Endothelial cell of umbilical vein (primary cell): Measurements from ENCODE around the gene PLEKHA6. TPM values are rescaled to one million over a fixed set of nuclear protein-coding genes. Genes with fewer than 3 reads are reported as not detected.
"Not testable (repeated sequence)": the region's sequence is repeated elsewhere in the genome, so short reads cannot be mapped to it uniquely, and the experiment has no call there.

ENCODE experiments used
- BruUV-seq: library from RNA; stranded (reverse); fragments of 400-500 nt; replicated peaks from 2 replicates; lab custom pipeline; 2021; lab: Mats Ljungman, UMichigan
- CTCF ChIA-PET: fragments of 300-600, 350-600 bp; sonication (Branson Sonifier 250); formaldehyde crosslinking; loops from one replicate; lab custom pipeline; 2021; ENCODE audit warnings: antibody characterized with exemption, inconsistent platforms; lab: Charles Lee
- POLR2A ChIA-PET: fragments of 300-600, 350-600 bp; sonication (Branson Sonifier 250); formaldehyde crosslinking; loops from one replicate; lab custom pipeline; 2021; ENCODE audit warnings: antibody characterized with exemption, inconsistent platforms; lab: Charles Lee
- DNase-seq: peaks from one replicate; pipeline ENCODE4 v3.0.0-alpha.2; 2011; ENCODE audit warnings: low read depth, low spot score
- FAIRE-seq: peaks from 2 replicates; lab custom pipeline; 2011; peaks lifted over from hg19 to GRCh38; lab: Jason Lieb, UNC
- H2AFZ ChIP-seq: 2 replicates; pipeline ENCODE4 v1.6.0; 2012; ENCODE audit warnings: low read depth, low read length, control low read depth, inconsistent platforms
- H3K27ac ChIP-seq: 2 replicates; pipeline ENCODE4 v1.5.1; 2011; ENCODE audit warnings: low read depth, mild to moderate bottlenecking, control low read depth, low read length, moderate library complexity; ENCODE audit not compliant: insufficient read depth
- H3K27me3 ChIP-seq, 2 experiments: 2 replicates each; pipeline versions ENCODE4 v1.6.0 to v1.6.1; 2011; ENCODE audit warnings: low read length in 2 of 2, mixed read lengths in 1 of 2; ENCODE audit not compliant: control insufficient read depth in 2 of 2, insufficient read depth in 2 of 2
- H3K36me3 ChIP-seq, 2 experiments: 2 replicates in 1 of 2; 3 replicates in 1 of 2; pipeline ENCODE4 v1.5.1; 2011; ENCODE audit warnings: low read length in 2 of 2, mild to moderate bottlenecking in 1 of 2, moderate library complexity in 1 of 2; ENCODE audit not compliant: control insufficient read depth in 2 of 2, insufficient read depth in 2 of 2; ENCODE audit errors: extremely low read depth in 1 of 2
- H3K4me1 ChIP-seq: 3 replicates; pipeline ENCODE4 v1.5.1; 2011; ENCODE audit warnings: mild to moderate bottlenecking, low read length; ENCODE audit not compliant: control insufficient read depth, insufficient read depth; ENCODE audit errors: extremely low read depth
- H3K4me2 ChIP-seq: 2 replicates; pipeline ENCODE4 v1.6.1; 2011; ENCODE audit warnings: low read length, control low read depth, mixed read lengths; ENCODE audit not compliant: insufficient read depth
- H3K4me3 ChIP-seq, 3 experiments: fragments of 200-600 bp in 1 of 3; sonication (generic), shearing (Covaris generic) in 1 of 3; replicated peaks in 1 of 3; 2 replicates each; pipeline ENCODE4 v1.5.1; 2011 to 2016; ENCODE audit warnings: control low read depth in 3 of 3, low read length in 3 of 3, mild to moderate bottlenecking in 2 of 3, inconsistent platforms in 1 of 3, low read depth in 1 of 3, moderate library complexity in 1 of 3; ENCODE audit not compliant: insufficient read depth in 1 of 3
- H3K79me2 ChIP-seq: 2 replicates; pipeline ENCODE4 v1.6.0; 2012; ENCODE audit warnings: low read length, inconsistent platforms; ENCODE audit not compliant: control insufficient read depth, insufficient read depth
- H3K9ac ChIP-seq: replicated peaks from 2 replicates; pipeline ENCODE3; 2011; ENCODE audit warnings: low read length, control low read depth; ENCODE audit not compliant: insufficient read depth; ENCODE audit errors: extremely low read depth
- H3K9me1 ChIP-seq: replicated peaks from 3 replicates; pipeline ENCODE4 v1.6.0; 2011; ENCODE audit warnings: mild to moderate bottlenecking, low read length; ENCODE audit not compliant: control insufficient read depth, insufficient read depth; ENCODE audit errors: extremely low read depth
- H3K9me3 ChIP-seq: replicated peaks from 2 replicates; pipeline ENCODE4 v1.5.1; 2012; ENCODE audit warnings: low read length, inconsistent platforms; ENCODE audit not compliant: control insufficient read depth, insufficient read depth
- H4K20me1 ChIP-seq: replicated peaks from 2 replicates; pipeline ENCODE3; 2011; ENCODE audit warnings: mild to moderate bottlenecking, low read length; ENCODE audit not compliant: control insufficient read depth, insufficient read depth; ENCODE audit errors: extremely low read depth
- CTCF ChIP-seq, 2 donors: IDR thresholded peaks; 1 replicate in 1 of 2; 2 replicates in 1 of 2; pipeline ENCODE4 v1.5.1; 2011; ENCODE audit warnings: low read length in 2 of 2, mild to moderate bottlenecking in 2 of 2, moderate library complexity in 2 of 2, control low read depth in 1 of 2, inconsistent platforms in 1 of 2, low read depth in 1 of 2; ENCODE audit not compliant: insufficient read depth in 1 of 2; ENCODE audit errors: extremely low read depth in 1 of 2
- EZH2 ChIP-seq: IDR thresholded peaks from 2 replicates; pipeline ENCODE4 v1.6.1; 2012; ENCODE audit warnings: borderline replicate concordance, low read depth, mild to moderate bottlenecking, moderate library complexity, low read length, inconsistent platforms; ENCODE audit not compliant: severe bottlenecking
- FOS ChIP-seq: IDR thresholded peaks from 2 replicates; pipeline ENCODE4 v1.6.1; 2011; ENCODE audit warnings: mild to moderate bottlenecking, low read length, moderate library complexity, borderline replicate concordance; ENCODE audit not compliant: insufficient read depth
- GATA2 ChIP-seq: IDR thresholded peaks from 2 replicates; pipeline ENCODE4 v1.7.0; 2011; ENCODE audit warnings: low read depth, mild to moderate bottlenecking, moderate library complexity, mixed read lengths, low read length; ENCODE audit not compliant: insufficient read length, insufficient read depth
- JUN ChIP-seq: IDR thresholded peaks from 2 replicates; pipeline ENCODE4 v1.6.1; 2011; ENCODE audit warnings: borderline replicate concordance, low read depth; ENCODE audit not compliant: insufficient read length, insufficient read depth
- MAX ChIP-seq: IDR thresholded peaks from 2 replicates; pipeline ENCODE4 v1.6.1; 2011; ENCODE audit not compliant: insufficient read depth, insufficient read length
- MYC ChIP-seq: IDR thresholded peaks from one replicate; pipeline ENCODE4 v1.6.1; 2011; ENCODE audit warnings: mild to moderate bottlenecking, low read depth, low read length
- POLR2A ChIP-seq: IDR thresholded peaks from 2 replicates; pipeline ENCODE4 v1.6.1; 2012; ENCODE audit warnings: low read depth, mild to moderate bottlenecking, control low read depth, low read length
- POLR2AphosphoS5 ChIP-seq: IDR thresholded peaks from 2 replicates; pipeline ENCODE4 v1.6.1; 2012; ENCODE audit warnings: low read depth, mild to moderate bottlenecking, control low read depth, low read length, moderate library complexity; ENCODE audit not compliant: insufficient read depth
- dilution Hi-C: fragments of 300-500 bp; cut with MboI; formaldehyde crosslinking; loops from one replicate; pipeline ENCODE4 v1.15.0; 2019; ENCODE audit warnings: low sequenced_read_pairs; ENCODE audit not compliant: extremely low pct_ligation_motif_present
- intact Hi-C: fragments of 100-400 bp; cut with micrococcal nuclease; formaldehyde crosslinking; loops from one replicate; pipeline ENCODE4 v1.10.0; 2022
- polyA plus RNA-seq, 4 experiments: library from polyadenylated mRNA; depleted of rRNA in 3 of 4; stranded (reverse) in 3 of 4; unstranded in 1 of 4; fragments of >200 nt; gene quantifications; 2 replicates each; pipeline versions ENCODE4 v1.2.1 to v1.2.3, GENCODE V29; 2011 to 2012; ENCODE audit warnings: missing spikeins in 1 of 4
- total RNA-seq: library from RNA; stranded (reverse); gene quantifications from 2 replicates; pipeline ENCODE4 v1.2.3, GENCODE V29; 2021

Gene PLEKHA6
- total and polyA plus RNA-seq, 2 donors (not counting 3 experiments of a cell fraction or from before 2014, with no cell fraction given) = 2.1 to 15.0 TPM

- BruUV-seq, H3K4me3 ChIP-seq, H3K79me2 ChIP-seq, FAIRE-seq, H4K20me1 ChIP-seq, H3K4me1 ChIP-seq, H3K9ac ChIP-seq, POLR2A ChIA-PET, dilution Hi-C loops, DNase-seq, H2AFZ ChIP-seq, H3K9me3 ChIP-seq, intact Hi-C loops, H3K9me1 ChIP-seq, H3K4me2 ChIP-seq, H3K27me3 ChIP-seq, H3K36me3 ChIP-seq, H3K27ac ChIP-seq: not testable (repeated sequence)
- CTCF ChIA-PET = interaction anchor here (1.0 kb wide), 1 partner anchor 161 kb away, joined by 3 read pairs; no protein-coding TSS in a partner anchor
These were observed 122.2 kb downstream of the PLEKHA6 start for GRCh38 chr1:204237515-204237914.

- Histone ChIP-seq H4K20me1 (no peaks in the 10 kb centered on the region), H2AFZ (no peak overlapping the region), H3K9ac (no peak overlapping the region), H3K4me1 (no peaks in the 10 kb centered on the region), H3K4me3 (no peak overlapping the region), H3K9me1 (no peaks in the 10 kb centered on the region), H3K9me3 (no peaks in the 10 kb centered on the region), H3K36me3 (no peaks in the 10 kb centered on the region), H3K4me2 (no peak overlapping the region), H3K27ac (no peak overlapping the region), H3K27me3 (no peaks in the 10 kb centered on the region), H3K79me2 (no peaks in the 10 kb centered on the region)
- DNase-seq (no peak), FAIRE-seq (no peak)
- ChIA-PET CTCF (interaction anchor here (1.9 to 4.9 kb wide), 2 partner anchors 22 to 26 kb away, joined by 4 to 25 read pairs; no protein-coding TSS in a partner anchor), POLR2A (no interaction called here)
- TF ChIP-seq FOS = no peak
- TF ChIP-seq MYC = no peak
- no peak for TF ChIP-seq EZH2
- no peak for TF ChIP-seq POLR2AphosphoS5
- no peak for TF ChIP-seq JUN
- TF ChIP-seq MAX = no peak
- no peak for TF ChIP-seq CTCF (IDR thresholded peaks at IDR 0.05; ENCODE audit: extremely low read depth in 1 of 2, insufficient read depth in 1 of 2, low read depth in 1 of 2, low read length in 2 of 2)
- no peak for TF ChIP-seq GATA2
- TF ChIP-seq POLR2A = no peak
- BruUV-seq = no TSS peak
- intact Hi-C loops = no loop called here
- dilution Hi-C loops = no loop called here
These were observed 127.2 kb downstream of the PLEKHA6 start for GRCh38 chr1:204232526-204232925.
